WI38 (cell line): ENCODE results near the gene RNF17.

Experiments used
- H3K4me3 ChIP-seq: 2 replicates; pipeline ENCODE4 v1.5.1; 2011; ENCODE audit warnings: low read depth, mild to moderate bottlenecking, control low read depth, low read length
- TF ChIP-seq, protein P1 (sequence below): IDR thresholded peaks from 2 replicates; pipeline ENCODE4 v1.5.1; 2012; ENCODE audit warnings: low read depth, mild to moderate bottlenecking, control low read depth, low read length

RNF17 gene, protein sequence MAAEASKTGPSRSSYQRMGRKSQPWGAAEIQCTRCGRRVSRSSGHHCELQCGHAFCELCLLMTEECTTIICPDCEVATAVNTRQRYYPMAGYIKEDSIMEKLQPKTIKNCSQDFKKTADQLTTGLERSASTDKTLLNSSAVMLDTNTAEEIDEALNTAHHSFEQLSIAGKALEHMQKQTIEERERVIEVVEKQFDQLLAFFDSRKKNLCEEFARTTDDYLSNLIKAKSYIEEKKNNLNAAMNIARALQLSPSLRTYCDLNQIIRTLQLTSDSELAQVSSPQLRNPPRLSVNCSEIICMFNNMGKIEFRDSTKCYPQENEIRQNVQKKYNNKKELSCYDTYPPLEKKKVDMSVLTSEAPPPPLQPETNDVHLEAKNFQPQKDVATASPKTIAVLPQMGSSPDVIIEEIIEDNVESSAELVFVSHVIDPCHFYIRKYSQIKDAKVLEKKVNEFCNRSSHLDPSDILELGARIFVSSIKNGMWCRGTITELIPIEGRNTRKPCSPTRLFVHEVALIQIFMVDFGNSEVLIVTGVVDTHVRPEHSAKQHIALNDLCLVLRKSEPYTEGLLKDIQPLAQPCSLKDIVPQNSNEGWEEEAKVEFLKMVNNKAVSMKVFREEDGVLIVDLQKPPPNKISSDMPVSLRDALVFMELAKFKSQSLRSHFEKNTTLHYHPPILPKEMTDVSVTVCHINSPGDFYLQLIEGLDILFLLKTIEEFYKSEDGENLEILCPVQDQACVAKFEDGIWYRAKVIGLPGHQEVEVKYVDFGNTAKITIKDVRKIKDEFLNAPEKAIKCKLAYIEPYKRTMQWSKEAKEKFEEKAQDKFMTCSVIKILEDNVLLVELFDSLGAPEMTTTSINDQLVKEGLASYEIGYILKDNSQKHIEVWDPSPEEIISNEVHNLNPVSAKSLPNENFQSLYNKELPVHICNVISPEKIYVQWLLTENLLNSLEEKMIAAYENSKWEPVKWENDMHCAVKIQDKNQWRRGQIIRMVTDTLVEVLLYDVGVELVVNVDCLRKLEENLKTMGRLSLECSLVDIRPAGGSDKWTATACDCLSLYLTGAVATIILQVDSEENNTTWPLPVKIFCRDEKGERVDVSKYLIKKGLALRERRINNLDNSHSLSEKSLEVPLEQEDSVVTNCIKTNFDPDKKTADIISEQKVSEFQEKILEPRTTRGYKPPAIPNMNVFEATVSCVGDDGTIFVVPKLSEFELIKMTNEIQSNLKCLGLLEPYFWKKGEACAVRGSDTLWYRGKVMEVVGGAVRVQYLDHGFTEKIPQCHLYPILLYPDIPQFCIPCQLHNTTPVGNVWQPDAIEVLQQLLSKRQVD (N-terminal part only)

DNA sequence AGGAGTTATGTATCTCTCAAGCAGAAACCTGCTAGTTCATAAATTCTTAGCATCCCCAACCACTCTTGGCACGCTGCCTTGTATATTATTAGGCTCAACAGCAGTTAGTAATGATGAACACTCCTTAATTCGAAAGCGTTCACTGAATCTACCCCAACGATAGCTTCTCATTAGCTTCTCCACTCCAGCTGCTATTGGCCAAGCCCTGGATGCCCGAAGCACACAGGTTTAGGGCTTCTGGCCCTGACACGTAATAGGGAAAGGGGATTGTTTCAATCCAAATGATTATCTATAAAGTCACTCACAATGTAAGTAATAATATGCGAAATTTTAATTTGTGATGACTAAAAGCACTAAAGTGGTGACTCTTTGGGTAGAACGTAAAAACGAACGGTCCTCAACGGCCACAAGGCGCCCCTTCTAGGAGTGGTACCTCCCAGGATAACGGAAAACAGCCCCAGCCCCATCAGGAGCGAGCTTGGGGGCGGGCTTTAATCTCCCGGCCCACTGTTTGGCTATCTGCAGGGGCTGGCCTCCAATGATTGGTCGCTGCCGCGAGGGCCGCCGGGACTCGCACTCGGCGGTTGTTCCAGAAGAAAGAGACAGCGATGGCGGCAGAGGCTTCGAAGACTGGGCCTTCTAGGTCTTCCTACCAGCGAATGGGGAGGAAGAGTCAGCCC, at the start of gene RNF17:
Gene RNF17, plus strand, starts transcription at position 574 of the 680 bp plus-strand sequence. Its CDS starts 35 bp downstream, at position 609.
- H3K4me3 ChIP-seq, result no peak within 1 kb of the TSS
- TF ChIP-seq, protein P1, sequence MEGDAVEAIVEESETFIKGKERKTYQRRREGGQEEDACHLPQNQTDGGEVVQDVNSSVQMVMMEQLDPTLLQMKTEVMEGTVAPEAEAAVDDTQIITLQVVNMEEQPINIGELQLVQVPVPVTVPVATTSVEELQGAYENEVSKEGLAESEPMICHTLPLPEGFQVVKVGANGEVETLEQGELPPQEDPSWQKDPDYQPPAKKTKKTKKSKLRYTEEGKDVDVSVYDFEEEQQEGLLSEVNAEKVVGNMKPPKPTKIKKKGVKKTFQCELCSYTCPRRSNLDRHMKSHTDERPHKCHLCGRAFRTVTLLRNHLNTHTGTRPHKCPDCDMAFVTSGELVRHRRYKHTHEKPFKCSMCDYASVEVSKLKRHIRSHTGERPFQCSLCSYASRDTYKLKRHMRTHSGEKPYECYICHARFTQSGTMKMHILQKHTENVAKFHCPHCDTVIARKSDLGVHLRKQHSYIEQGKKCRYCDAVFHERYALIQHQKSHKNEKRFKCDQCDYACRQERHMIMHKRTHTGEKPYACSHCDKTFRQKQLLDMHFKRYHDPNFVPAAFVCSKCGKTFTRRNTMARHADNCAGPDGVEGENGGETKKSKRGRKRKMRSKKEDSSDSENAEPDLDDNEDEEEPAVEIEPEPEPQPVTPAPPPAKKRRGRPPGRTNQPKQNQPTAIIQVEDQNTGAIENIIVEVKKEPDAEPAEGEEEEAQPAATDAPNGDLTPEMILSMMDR, result no peak

DNA sequence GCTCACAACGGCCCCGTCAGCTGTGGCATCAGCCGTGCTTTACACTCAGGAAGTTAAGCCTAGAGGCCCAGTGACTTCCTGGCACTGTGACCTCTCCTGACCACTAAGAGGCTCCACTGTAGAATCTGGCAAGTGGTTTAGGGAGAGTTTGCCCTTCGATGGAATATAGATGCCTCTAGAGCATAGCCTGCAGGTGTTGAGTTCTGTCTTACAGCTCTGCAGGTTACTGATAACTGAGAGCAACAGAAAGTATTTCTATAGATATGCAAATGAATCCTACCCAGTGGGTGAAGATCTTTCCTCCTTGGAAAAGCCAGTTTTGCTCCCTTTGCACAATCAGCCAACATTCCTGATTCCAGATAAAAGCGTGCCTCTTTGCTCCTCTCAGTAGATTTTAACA, 48.0 kb upstream of the RNF17 start:
- H3K4me3 ChIP-seq, result no peak overlapping the region
- TF ChIP-seq, protein P1, result no peak

DNA sequence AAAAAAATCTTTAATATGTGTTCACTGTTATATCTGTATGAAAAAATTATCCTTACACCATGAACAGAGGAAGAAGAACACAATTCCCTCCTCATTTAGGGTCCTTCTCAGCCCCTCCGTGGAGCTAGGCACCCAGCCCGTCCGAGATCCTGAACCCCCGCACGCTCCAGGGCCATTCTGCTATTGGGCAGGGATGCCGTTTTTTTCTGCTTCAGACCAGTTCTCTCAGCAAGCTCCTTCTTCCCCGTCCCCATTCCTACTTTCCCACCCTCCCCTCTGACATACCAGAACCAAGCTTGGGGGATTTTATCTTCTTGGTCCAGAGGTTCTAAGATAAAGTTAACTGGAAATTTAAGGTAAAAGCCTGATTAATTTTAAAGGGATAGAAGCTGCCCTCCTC, 47.5 kb upstream of the RNF17 start:
- H3K4me3 ChIP-seq, result no peak overlapping the region
- TF ChIP-seq, protein P1, result no peak

DNA sequence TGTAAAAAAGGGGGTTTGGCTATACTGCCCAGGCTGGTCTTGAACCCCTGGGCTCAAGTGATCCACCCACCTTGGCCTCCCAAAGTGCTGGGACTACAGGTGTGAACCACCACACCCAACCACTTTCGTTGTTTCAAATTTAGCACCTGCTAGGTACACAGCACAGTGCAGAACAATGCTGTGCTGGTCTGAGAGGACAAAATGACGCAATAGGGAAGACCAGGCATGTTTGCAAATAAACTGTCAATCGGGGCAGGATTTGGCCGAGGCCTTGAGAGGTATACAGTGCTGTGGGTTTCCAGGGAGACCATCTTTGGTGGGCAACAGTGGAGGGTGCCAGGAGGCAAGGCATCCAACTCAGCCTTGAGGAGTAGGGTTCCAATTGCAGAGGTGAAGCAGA, 46.8 kb upstream of the RNF17 start:
- no peak overlapping the region for H3K4me3 ChIP-seq
- TF ChIP-seq, protein P1, result no peak

DNA sequence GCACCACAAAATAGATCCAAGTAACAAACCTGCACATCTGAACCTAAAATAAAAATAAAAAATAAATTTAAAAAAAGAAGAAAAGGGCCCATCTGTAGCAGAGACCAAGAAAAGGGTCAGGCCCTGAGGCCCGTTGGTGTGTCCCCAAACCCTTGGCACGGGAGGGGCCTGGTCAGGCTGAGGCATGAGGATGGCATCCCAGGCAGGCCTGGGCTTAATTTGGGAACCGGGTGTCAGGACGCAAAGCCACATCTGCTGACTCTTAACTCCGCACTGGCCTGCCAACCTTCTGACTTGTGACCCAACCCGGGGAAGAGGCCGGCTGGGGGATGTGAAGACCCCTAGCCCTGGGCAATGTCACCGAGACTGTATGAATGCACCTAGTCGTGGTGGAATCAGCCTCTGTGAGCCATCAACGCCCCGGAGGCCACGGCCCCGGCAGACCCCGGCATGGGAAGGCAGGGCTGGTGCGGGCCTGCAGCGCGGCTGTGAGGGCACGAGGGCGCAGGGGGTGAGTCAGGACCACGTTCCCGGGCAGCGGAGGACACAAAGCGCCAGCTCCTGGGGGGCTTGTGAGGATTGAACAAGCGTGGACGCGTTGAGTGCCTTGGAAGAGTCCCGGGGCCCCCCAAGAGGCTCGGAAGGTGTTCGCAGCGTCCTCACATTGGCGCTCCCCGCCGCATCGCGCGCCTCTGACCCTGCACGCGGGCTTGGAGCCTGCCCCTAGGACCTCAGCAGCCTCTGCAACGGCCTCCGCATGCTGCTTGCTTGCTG, 45.6 kb upstream of the RNF17 start:
- TF ChIP-seq, protein P1, result no peak
- H3K4me3 ChIP-seq, result no peak overlapping the region

DNA sequence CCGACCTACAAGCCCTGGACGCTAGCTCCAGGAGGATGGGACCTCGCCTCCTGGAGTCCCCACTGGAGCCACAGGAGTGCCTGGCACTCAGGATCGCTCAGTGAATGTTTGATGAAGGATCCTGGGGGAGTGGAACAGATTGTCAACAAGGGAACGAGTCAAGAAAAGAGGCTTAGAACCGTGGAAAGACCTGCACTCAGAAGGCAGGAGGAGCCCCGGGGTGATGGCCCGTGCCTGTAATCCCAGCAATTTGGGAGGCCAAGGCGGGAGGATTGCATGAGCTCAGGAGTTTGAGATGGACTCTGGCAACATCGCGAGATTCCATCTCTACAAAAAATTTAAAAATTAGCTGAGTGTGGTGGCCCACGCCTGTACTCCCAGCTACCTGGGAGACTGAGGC, 44.8 kb upstream of the RNF17 start:
- TF ChIP-seq, protein P1, result no peak
- no peak overlapping the region for H3K4me3 ChIP-seq
